OCI-LY7 (cell line): ENCODE results near the gene EPHB3. TPM values are rescaled to one million over a fixed set of nuclear protein-coding genes. Genes with fewer than 3 reads are reported as not detected.
A peak's percentile ranks its signal among the peaks of the same experiment; 100 is the strongest.

Source experiments
- Bru-seq: library from RNA; stranded (reverse); fragments of 400-500 nt; gene quantifications from one replicate; lab custom pipeline; 2021; lab: Mats Ljungman, UMichigan
- BruChase-seq, 2 experiments: library from RNA; stranded (reverse); fragments of 400-500 nt; gene quantifications; one replicate each; lab custom pipeline; 2021; lab: Mats Ljungman, UMichigan
- BruUV-seq: library from RNA; stranded (reverse); fragments of 400-500 nt; replicated peaks from 2 replicates; lab custom pipeline; 2021; lab: Mats Ljungman, UMichigan
- CTCF ChIA-PET: fragments of 300-600 bp; sonication (Branson Sonifier 250); formaldehyde crosslinking; loops from one replicate; lab custom pipeline; 2022; ENCODE audit warnings: antibody characterized with exemption; ENCODE audit not compliant: unreplicated experiment; lab: Charles Lee
- POLR2A ChIA-PET: fragments of 300-600 bp; sonication (Branson Sonifier 250); formaldehyde crosslinking; loops from one replicate; lab custom pipeline; 2022; ENCODE audit warnings: antibody characterized with exemption; lab: Charles Lee
- DNase-seq: peaks from one replicate; pipeline ENCODE4 v3.0.0-alpha.2; 2015; ENCODE audit warnings: low spot score
- H2AFZ ChIP-seq: fragments of 200-600 bp; sonication (generic), shearing (Covaris generic); 2 replicates; pipeline ENCODE4 v1.6.1; 2014; ENCODE audit warnings: mild to moderate bottlenecking, antibody characterized with exemption, low read length, moderate library complexity
- H3K27ac ChIP-seq: fragments of 200-600 bp; sonication (generic); 2 replicates; pipeline ENCODE4 v1.5.1; 2014; ENCODE audit warnings: mixed run types, low read depth, mild to moderate bottlenecking, moderate library complexity, low read length, inconsistent platforms; ENCODE audit not compliant: poor library complexity, severe bottlenecking
- H3K36me3 ChIP-seq: fragments of 200-600 bp; sonication (generic); 2 replicates; pipeline ENCODE4 v1.6.1; 2014; ENCODE audit warnings: mild to moderate bottlenecking, antibody characterized with exemption, low read length, moderate library complexity, mixed read lengths; ENCODE audit not compliant: insufficient read depth
- H3K4me1 ChIP-seq: fragments of 200-600 bp; sonication (generic); 2 replicates; pipeline ENCODE4 v1.5.1; 2014; ENCODE audit warnings: mild to moderate bottlenecking, low read length; ENCODE audit not compliant: insufficient read depth, poor library complexity, severe bottlenecking
- H3K4me2 ChIP-seq: fragments of 200-600 bp; sonication (generic); 2 replicates; pipeline ENCODE4 v1.6.1; 2014; ENCODE audit warnings: mild to moderate bottlenecking, low read length
- H3K4me3 ChIP-seq: fragments of 200-600 bp; sonication (generic); 2 replicates; pipeline ENCODE4 v1.5.1; 2014; ENCODE audit warnings: mild to moderate bottlenecking, low read depth, low read length; ENCODE audit not compliant: poor library complexity, severe bottlenecking
- H3K79me2 ChIP-seq: fragments of 200-600 bp; sonication (generic); 2 replicates; pipeline ENCODE4 v1.6.1; 2016; ENCODE audit warnings: low read depth, mild to moderate bottlenecking, low read length, moderate library complexity, mixed read lengths; ENCODE audit not compliant: insufficient read depth
- H3K9me2 ChIP-seq: fragments of 200-600 bp; sonication (generic); 2 replicates; pipeline ENCODE4 v1.6.1; 2016; ENCODE audit warnings: mild to moderate bottlenecking, low read length, mixed read lengths; ENCODE audit not compliant: insufficient read depth
- H3K9me3 ChIP-seq: fragments of 200-600 bp; sonication (generic); 2 replicates; pipeline ENCODE4 v1.6.1; 2014; ENCODE audit warnings: mild to moderate bottlenecking, mixed run types, low read length, mixed read lengths
- H4K20me1 ChIP-seq: fragments of 200-600 bp; sonication (generic); 2 replicates; pipeline ENCODE4 v1.6.1; 2014; ENCODE audit warnings: mild to moderate bottlenecking, antibody characterized with exemption, low read length, moderate library complexity, mixed read lengths; ENCODE audit not compliant: insufficient read depth
- CTCF ChIP-seq: fragments of 200-600 bp; sonication (generic); conservative IDR thresholded peaks from 2 replicates; pipeline ENCODE4 v1.5.1; 2014; ENCODE audit warnings: mild to moderate bottlenecking, antibody characterized with exemption, low read length, moderate library complexity, mixed read lengths
- EZH2phosphoT487 ChIP-seq: fragments of 200-600 bp; sonication (generic); IDR thresholded peaks from 2 replicates; pipeline ENCODE4 v1.6.1; 2018; ENCODE audit warnings: low read depth, borderline replicate concordance, mild to moderate bottlenecking, mixed run types, antibody characterized with exemption, low read length, moderate library complexity, mixed read lengths
- intact Hi-C: fragments of 100-400 bp; cut with micrococcal nuclease; formaldehyde crosslinking; loops from one replicate; pipeline ENCODE4 v1.10.0; 2022; ENCODE audit not compliant: unreplicated experiment
- long read RNA-seq: library from polyadenylated mRNA; stranded (forward); transcript quantifications from one replicate; pipeline ENCODE4 v2.0.0, GENCODE V29; 2022
- total RNA-seq, 2 experiments: library from RNA; depleted of rRNA in 1 of 2; stranded (reverse); fragments of >200 nt in 1 of 2; shearing (Covaris generic) in 1 of 2; gene quantifications; 2 replicates each; pipeline ENCODE4 v1.2.3, GENCODE V29; 2014 to 2022

Gene EPHB3
- total RNA-seq (2014; rRNA removed; shearing (Covaris generic)), result not detected in 2 replicates
- not detected in 2 replicates for total RNA-seq (2022)
- not detected for Bru-seq, nascent RNA
- BruChase-seq, experiment 1, labeled RNA remaining after a 6-hour chase, result not detected
- BruChase-seq, experiment 2, labeled RNA remaining after a 2-hour chase, result not detected
- long read RNA-seq, result 0 reads

GRCh38 chr3:184561061-184561912 lies at the start of gene EPHB3:
TSS of gene EPHB3 (plus strand) at chr3:184561785. CDS start at chr3:184562236, 451 bp downstream.
- Histone ChIP-seq H3K27ac (no peak within 1 kb of the TSS), H3K9me3 (no peaks in the 10 kb centered on the region), H4K20me1 (no peaks in the 10 kb centered on the region), H3K36me3 (no peaks in the 10 kb centered on the region), H3K4me1 (no peaks in the 10 kb centered on the region), H3K9me2 (no peaks in the 10 kb centered on the region), H3K79me2 (no peaks in the 10 kb centered on the region), H3K4me2 (peak within 1 kb of the TSS; percentile 50), H2AFZ (no peak within 1 kb of the TSS; the same call in 1 of the 2 replicates), H3K4me3 (peak within 1 kb of the TSS; percentile 11)
- no peak for TF ChIP-seq EZH2phosphoT487
- TF ChIP-seq CTCF, result peak; percentile 99
- CTCF ChIA-PET, result interaction anchor here (0.8 to 1.6 kb wide), 5 partner anchors 151 to 260 kb away, joined by 3 to 16 read pairs (median 3); partner anchors contain the start of gene MAGEF1
- DNase-seq, result peak; percentile 94
- no TSS peak for BruUV-seq
- POLR2A ChIA-PET, result interaction anchor here (0.6 to 0.8 kb wide), 2 partner anchors 163 to 169 kb away, joined by 3 read pairs; no protein-coding TSS in a partner anchor
- intact Hi-C loops, result loop anchor here (1.0 kb wide), 4 partner anchors 166 to 242 kb away; no protein-coding TSS in a partner anchor

DNA sequence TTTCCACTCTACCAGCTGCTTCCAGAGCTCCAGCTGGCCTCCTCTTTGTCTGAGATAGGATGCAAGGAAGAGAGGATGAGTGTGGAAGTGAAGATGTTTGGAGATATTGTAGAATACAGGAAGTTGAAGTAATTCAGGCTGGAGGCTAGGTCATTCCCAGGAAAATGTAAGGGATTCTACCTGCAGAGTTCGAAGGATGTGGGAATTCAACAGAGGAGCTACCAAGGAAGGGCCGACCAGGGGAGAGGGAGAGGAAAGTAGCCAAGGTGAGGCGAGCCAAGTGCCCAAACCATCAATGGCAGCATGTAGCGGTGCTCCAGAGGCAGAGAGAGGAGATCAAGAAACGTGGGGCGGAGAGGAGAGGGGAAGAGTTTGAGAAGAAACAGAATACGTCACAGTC lies 49.0 kb upstream of the EPHB3 start:
- Histone ChIP-seq H3K36me3 (no peaks in the 10 kb centered on the region), H3K9me3 (no peaks in the 10 kb centered on the region), H4K20me1 (no peaks in the 10 kb centered on the region; the same call in 1 of the 2 replicates), H3K4me2 (no peak overlapping the region), H3K4me3 (no peak overlapping the region), H3K79me2 (no peaks in the 10 kb centered on the region), H3K27ac (no peak overlapping the region), H3K9me2 (no peaks in the 10 kb centered on the region), H2AFZ (no peak overlapping the region), H3K4me1 (no peaks in the 10 kb centered on the region)
- BruUV-seq, result no TSS peak
- intact Hi-C loops, result loop anchor here (1.0 to 2.0 kb wide), 2 partner anchors 95 to 142 kb away; no protein-coding TSS in a partner anchor
- DNase-seq, result no peak
- no peak for TF ChIP-seq CTCF
- TF ChIP-seq EZH2phosphoT487, result no peak
- ChIA-PET POLR2A (no interaction called here), CTCF (no interaction called here)
